Prostate gland (tissue), 2 donors: ENCODE data around the gene SOX11. TPM values are rescaled to one million over a fixed set of nuclear protein-coding genes. Genes with fewer than 3 reads are reported as not detected.

Experiments used
- DNase-seq: peaks from one replicate; pipeline ENCODE4 v3.0.0-alpha.2; 2019; ENCODE audit warnings: low spot score
- H3K27ac ChIP-seq, 2 donors: fragments of 200-600 bp; sonication (generic); 2 replicates each; pipeline ENCODE4 v1.5.1; 2017 to 2019
- H3K27me3 ChIP-seq: fragments of 200-600 bp; sonication (generic); replicated peaks from 2 replicates; pipeline ENCODE4 v1.5.1; 2019; ENCODE audit not compliant: insufficient read depth
- H3K36me3 ChIP-seq, 2 donors: fragments of 200-600 bp; sonication (generic); 1 replicate in 1 of 2; 2 replicates in 1 of 2; pipeline versions ENCODE4 v1.5.1 to v1.8.1; 2017 to 2019
- H3K4me1 ChIP-seq: fragments of 200-600 bp; sonication (generic); replicated peaks from 2 replicates; pipeline ENCODE4 v1.5.1; 2019
- H3K4me3 ChIP-seq, 2 donors: fragments of 200-600 bp; sonication (generic); 2 replicates each; pipeline ENCODE4 v1.5.1; 2017 to 2019
- H3K9me3 ChIP-seq: fragments of 200-600 bp; sonication (generic); 2 replicates; pipeline ENCODE4 v1.5.1; 2017
- CTCF ChIP-seq, 4 experiments: fragments of 200-600 bp in 2 of 4; fragments of 450-650 bp in 2 of 4; sonication (generic) in 2 of 4; IDR thresholded peaks; 1 replicate in 3 of 4; 2 replicates in 1 of 4; pipeline ENCODE4 v1.5.1; 2016 to 2019; ENCODE audit warnings: antibody characterized with exemption in 4 of 4, mild to moderate bottlenecking in 2 of 4, moderate library complexity in 2 of 4
- POLR2A ChIP-seq: fragments of 450-650 bp; IDR thresholded peaks from one replicate; pipeline ENCODE4 v1.6.1; 2016; ENCODE audit warnings: antibody characterized with exemption, mild to moderate bottlenecking
- POLR2AphosphoS5 ChIP-seq: sonication (generic); formaldehyde crosslinking; IDR thresholded peaks from one replicate; pipeline ENCODE4 v1.6.1; 2017; ENCODE audit warnings: antibody characterized with exemption
- WGBS: methylation state at CpG from one replicate; pipeline ENCODE4 v1.1.5; 2018; 5-methylcytosine and 5-hydroxymethylcytosine counted together
- intact Hi-C: fragments of 100-400 bp; cut with DNase I; formaldehyde crosslinking; loops from one replicate; pipeline ENCODE4 v1.14.2; 2022
- total RNA-seq, 2 donors: library from RNA; depleted of rRNA; stranded (reverse); fragments of >200 nt; gene quantifications; one replicate each; pipeline ENCODE4 v1.1.0, GENCODE V29; 2016

Gene SOX11
- total RNA-seq, 2 donors from 2014 or later = not detected

- H3K36me3 ChIP-seq = no peaks in the 10 kb centered on the region
- DNase-seq = no peak
Measured at GRCh38 chr2:5727235-5727634, 35.1 kb downstream of the SOX11 start.

GRCh38 chr2:5729416-5729815, 37.2 kb downstream of the SOX11 start:
- intact Hi-C loops = no loop called here
- no peak overlapping the region for H3K27ac ChIP-seq

More at GRCh38 chr2:5727235-5727634, 35.1 kb downstream of the SOX11 start:
- no peaks in the 10 kb centered on the region for H3K9me3 ChIP-seq
- H3K4me3 ChIP-seq = no peak overlapping the region
- no peak overlapping the region for H3K27ac ChIP-seq
- H3K4me1 ChIP-seq = no peaks in the 10 kb centered on the region
- no peaks in the 10 kb centered on the region for H3K27me3 ChIP-seq
- TF ChIP-seq POLR2A (no peak), CTCF (IDR thresholded peaks at IDR 0.05) (no peak), POLR2AphosphoS5 (no peak)
- intact Hi-C loops = no loop called here

DNA sequence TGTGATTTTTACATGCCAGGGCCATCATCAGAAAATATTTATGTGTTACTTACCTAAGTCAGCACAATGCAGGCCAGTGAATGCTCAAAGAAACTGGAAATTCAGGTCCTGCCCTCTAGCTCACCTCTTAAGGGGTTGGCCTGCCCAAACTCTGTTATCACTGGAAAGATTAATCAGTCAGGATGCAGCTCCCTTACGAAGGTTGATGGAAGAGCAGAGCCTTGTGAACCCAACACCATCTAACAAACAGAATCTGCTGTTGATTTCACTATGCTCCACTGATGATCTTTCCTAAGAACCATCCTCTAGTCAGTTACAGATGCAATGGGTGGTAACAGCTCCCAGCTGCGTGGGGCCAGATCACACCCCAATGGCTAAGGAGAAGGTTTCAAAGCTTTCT, 38.2 kb downstream of the SOX11 start:
- intact Hi-C loops = no loop called here
- no peak for DNase-seq
- no peaks in the 10 kb centered on the region for H3K27me3 ChIP-seq
- H3K9me3 ChIP-seq = no peaks in the 10 kb centered on the region
- 73% methylated on average over 2 of the region's 2 CpGs for WGBS
- no peaks in the 10 kb centered on the region for H3K4me1 ChIP-seq
- no peak for TF ChIP-seq POLR2AphosphoS5
- no peak for TF ChIP-seq POLR2A
- no peak for TF ChIP-seq CTCF (IDR thresholded peaks at IDR 0.05)
- H3K36me3 ChIP-seq = no peaks in the 10 kb centered on the region
- H3K4me3 ChIP-seq = no peak overlapping the region
- H3K27ac ChIP-seq = no peak overlapping the region

More at GRCh38 chr2:5729416-5729815, 37.2 kb downstream of the SOX11 start:
- Histone ChIP-seq H3K27me3 (no peaks in the 10 kb centered on the region), H3K9me3 (no peaks in the 10 kb centered on the region), H3K36me3 (no peaks in the 10 kb centered on the region), H3K4me1 (no peaks in the 10 kb centered on the region), H3K4me3 (no peak overlapping the region)
- DNase-seq = no peak
- 58% methylated on average over 3 of the region's 3 CpGs for WGBS
- no peak for TF ChIP-seq POLR2A
- TF ChIP-seq CTCF (IDR thresholded peaks at IDR 0.05) = no peak
- no peak for TF ChIP-seq POLR2AphosphoS5

- no peak for TF ChIP-seq POLR2A
- no peak for TF ChIP-seq CTCF (IDR thresholded peaks at IDR 0.05)
- no peaks in the 10 kb centered on the region for H3K36me3 ChIP-seq
- no peak overlapping the region for H3K27ac ChIP-seq
- H3K4me3 ChIP-seq = no peak overlapping the region
- intact Hi-C loops = no loop called here
- no peaks in the 10 kb centered on the region for H3K27me3 ChIP-seq
- H3K4me1 ChIP-seq = no peaks in the 10 kb centered on the region
- WGBS = 63% methylated on average over 15 of the region's 15 CpGs
- no peak for DNase-seq
- H3K9me3 ChIP-seq = no peaks in the 10 kb centered on the region
Measured at GRCh38 chr2:5734859-5735520, 42.8 kb downstream of the SOX11 start.

DNA sequence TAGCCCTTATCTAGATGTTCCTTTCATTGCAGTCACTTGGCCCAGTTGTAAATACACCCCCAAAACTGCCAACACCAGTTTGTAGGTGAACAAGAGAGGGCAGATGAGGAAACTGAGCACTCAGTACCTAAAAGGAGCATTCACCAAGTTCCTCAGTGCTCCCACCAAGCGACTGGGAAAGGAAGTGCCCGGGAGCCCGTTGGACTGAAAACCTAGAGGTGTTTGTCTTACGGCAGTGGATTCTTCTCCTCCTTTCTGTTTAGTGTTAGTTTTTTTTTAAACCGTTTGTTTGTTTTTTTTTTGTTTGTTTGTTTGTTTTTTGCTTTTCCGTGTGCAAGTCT, 43.3 kb downstream of the SOX11 start:
- TF ChIP-seq CTCF (IDR thresholded peaks at IDR 0.05) = no peak
- no peak for TF ChIP-seq POLR2A
- TF ChIP-seq POLR2AphosphoS5 = no peak
- 87% methylated on average over 6 of the region's 6 CpGs for WGBS
- no peak for DNase-seq
- no peaks in the 10 kb centered on the region for H3K4me1 ChIP-seq
- intact Hi-C loops = no loop called here
- no peaks in the 10 kb centered on the region for H3K36me3 ChIP-seq
- H3K4me3 ChIP-seq = no peak overlapping the region
- no peaks in the 10 kb centered on the region for H3K27me3 ChIP-seq
- no peak overlapping the region for H3K27ac ChIP-seq
- H3K9me3 ChIP-seq = no peaks in the 10 kb centered on the region
